GM12873 (cell line): ENCODE results near the gene DCAF12.

ENCODE experiments used
- TF ChIP-seq, protein P1 (sequence below): IDR thresholded peaks from 2 replicates; pipeline ENCODE4 v1.5.1; 2012; ENCODE audit warnings: low read depth, mild to moderate bottlenecking, moderate library complexity, low read length, control low read depth; ENCODE audit not compliant: insufficient read depth; ENCODE audit errors: missing control alignments

DCAF12 gene

DNA sequence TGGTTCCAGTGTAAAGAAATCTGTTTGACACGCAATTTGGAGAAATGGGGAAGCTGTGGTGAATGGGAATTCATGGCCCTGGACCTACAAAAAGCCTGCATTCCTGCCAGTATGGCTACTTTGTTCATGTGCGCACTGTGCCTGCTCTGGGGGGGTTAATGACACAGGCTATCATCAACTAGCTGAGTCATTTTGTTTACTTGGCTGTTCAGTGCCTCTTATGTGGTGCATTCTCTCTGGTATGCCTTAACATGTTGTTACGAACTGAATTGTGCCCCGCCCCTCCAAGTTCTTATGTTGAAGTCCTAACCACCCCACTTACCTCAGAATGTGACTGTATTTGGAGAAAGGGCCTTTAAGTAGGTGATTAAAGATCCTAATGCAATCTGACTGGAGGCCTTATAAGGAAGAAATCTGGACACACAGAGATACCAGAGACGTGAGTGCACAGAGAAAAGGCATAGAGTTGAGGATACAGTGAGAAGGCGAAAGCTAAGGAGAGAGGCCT, 31.9 kb upstream of the DCAF12 start:
- TF ChIP-seq, protein P1, sequence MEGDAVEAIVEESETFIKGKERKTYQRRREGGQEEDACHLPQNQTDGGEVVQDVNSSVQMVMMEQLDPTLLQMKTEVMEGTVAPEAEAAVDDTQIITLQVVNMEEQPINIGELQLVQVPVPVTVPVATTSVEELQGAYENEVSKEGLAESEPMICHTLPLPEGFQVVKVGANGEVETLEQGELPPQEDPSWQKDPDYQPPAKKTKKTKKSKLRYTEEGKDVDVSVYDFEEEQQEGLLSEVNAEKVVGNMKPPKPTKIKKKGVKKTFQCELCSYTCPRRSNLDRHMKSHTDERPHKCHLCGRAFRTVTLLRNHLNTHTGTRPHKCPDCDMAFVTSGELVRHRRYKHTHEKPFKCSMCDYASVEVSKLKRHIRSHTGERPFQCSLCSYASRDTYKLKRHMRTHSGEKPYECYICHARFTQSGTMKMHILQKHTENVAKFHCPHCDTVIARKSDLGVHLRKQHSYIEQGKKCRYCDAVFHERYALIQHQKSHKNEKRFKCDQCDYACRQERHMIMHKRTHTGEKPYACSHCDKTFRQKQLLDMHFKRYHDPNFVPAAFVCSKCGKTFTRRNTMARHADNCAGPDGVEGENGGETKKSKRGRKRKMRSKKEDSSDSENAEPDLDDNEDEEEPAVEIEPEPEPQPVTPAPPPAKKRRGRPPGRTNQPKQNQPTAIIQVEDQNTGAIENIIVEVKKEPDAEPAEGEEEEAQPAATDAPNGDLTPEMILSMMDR, result no peak

DNA sequence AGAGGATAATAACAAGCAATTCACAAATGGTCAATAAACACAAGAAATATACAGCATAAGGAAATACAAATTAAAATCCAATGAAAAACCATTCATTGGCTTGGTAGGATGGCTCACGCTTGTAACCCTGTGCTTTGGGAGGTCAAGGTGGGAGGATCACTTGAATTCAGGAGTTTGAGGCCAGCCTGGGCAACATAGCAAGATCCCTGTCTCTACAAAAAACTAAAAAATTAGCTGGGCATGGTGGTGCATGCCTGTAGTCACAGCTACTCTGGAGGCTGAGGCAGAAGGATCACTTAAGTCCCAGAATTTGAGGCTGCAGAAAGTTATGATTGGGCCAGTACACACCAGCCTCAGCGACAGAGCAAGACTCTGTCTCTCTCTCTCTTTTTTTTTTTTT, 31.4 kb upstream of the DCAF12 start:
- TF ChIP-seq, protein P1, result no peak

DNA sequence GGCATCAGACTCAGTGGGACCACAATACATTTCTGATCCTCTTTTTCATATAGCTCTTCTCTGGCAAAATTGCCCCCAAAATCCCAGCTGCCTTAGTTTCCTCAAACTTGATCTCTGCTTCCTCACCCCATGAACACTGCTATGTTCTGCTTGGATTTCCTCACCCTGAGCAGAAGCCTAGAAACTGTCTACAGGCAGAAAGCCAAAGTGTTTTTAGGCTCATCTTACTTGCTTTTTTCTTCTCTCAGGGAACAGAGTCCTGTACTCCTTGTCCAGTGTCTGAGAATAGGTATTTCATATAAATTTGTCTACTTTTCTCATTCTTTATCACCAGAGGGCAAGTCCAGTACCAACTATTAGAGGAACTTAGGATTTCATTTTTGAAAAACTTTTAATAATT, 30.8 kb upstream of the DCAF12 start:
- TF ChIP-seq, protein P1, result no peak

DNA sequence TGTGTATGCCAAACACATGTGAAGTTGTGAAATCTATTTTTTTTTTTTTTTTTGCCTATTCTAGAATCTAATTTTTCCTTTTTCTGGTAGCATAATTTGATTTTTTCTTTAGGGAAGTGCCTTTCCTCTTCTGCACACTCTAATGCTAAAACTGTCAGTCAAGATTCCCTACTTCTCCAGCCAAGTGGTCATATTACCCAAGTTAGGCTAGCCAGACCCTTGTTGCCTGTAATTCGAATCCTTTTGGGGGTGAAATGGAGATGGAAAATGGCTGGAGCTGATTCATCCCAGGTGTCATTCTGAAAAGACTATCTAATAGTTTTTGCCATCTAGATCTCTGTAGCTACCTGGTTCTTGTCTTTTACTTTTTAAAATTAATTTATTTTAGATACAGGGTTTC, 27.6 kb upstream of the DCAF12 start:
- TF ChIP-seq, protein P1, result no peak

DNA sequence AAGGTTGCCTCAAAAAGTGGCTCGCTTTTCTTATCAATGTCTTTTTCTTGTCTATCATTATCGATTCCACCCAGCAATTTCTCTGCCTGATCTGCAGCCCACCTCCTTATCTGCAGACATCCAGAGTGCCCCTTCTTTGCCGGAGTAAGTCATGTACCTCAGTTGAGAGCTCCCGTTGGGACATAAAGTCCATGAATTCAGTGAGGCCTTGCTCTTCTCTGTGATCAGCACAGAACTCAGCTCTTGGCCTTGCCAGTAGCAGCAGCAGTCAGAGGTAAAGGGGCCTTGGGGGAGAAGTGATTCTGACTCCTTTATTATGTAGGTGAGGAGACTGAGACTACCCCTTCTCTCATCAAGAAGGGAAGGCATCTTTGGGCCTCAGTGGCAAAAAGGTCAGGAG, 24.9 kb upstream of the DCAF12 start:
- TF ChIP-seq, protein P1, result no peak

DNA sequence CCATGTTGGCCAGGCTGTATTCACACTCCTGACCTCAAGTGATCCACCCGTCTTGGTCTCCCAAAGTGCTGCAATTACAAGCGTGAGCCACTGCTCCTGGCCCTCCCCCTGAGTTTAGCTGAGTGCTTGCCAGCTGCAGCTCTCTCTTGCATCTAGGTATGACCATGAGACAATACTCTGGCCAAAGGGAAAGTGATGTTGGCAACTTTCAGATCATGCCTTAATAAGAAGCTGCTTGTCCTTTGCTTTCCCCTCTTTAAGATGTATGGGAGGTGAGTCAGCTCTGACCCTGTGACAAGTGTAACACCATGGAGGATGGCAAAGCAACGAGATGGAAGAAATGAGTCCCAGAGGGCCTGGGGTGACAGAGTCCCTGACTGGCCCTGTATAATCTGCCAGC, 18.7 kb upstream of the DCAF12 start:
- TF ChIP-seq, protein P1, result no peak

DNA sequence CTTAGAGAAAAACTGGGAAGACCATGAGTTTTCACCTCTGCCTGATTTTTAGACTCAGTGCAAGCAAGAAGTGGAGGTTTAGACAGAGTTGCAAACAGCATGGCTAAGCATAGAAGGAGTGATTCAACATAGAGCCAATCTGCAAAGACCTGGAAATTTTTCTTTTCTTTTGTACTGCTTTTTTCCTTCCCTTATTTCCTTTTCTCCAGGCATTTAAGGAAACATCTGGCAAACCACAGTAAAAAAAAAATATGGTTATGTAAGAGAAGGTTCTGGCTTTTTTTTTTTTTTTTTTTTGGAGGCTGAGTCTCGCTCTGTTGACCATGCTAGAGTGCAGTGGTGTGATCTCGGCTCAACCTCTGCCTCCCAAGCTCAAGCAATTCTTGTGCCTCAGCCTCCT, 16.6 kb upstream of the DCAF12 start:
- TF ChIP-seq, protein P1, result no peak
